ENCODE measurements around the gene VPS13D.

GRCh38 chr1:12208271-12208670 is 21.6 kb upstream of the VPS13D start:
- TF ChIP-seq, protein P1, sequence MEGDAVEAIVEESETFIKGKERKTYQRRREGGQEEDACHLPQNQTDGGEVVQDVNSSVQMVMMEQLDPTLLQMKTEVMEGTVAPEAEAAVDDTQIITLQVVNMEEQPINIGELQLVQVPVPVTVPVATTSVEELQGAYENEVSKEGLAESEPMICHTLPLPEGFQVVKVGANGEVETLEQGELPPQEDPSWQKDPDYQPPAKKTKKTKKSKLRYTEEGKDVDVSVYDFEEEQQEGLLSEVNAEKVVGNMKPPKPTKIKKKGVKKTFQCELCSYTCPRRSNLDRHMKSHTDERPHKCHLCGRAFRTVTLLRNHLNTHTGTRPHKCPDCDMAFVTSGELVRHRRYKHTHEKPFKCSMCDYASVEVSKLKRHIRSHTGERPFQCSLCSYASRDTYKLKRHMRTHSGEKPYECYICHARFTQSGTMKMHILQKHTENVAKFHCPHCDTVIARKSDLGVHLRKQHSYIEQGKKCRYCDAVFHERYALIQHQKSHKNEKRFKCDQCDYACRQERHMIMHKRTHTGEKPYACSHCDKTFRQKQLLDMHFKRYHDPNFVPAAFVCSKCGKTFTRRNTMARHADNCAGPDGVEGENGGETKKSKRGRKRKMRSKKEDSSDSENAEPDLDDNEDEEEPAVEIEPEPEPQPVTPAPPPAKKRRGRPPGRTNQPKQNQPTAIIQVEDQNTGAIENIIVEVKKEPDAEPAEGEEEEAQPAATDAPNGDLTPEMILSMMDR (IDR thresholded peaks at IDR 0.05): no peak
- TF ChIP-seq POLR2A (IDR thresholded peaks at IDR 0.05): no peak

All from right lobe of liver (tissue), 4 donors.